WTC11 (cell line): Measurements from ENCODE around the gene KIAA0930.

Experiments used
- AFF4 ChIP-seq: sonication (generic); formaldehyde crosslinking; IDR thresholded peaks from 2 replicates; pipeline ENCODE4 v1.8.1; 2023; ENCODE audit warnings: mild to moderate bottlenecking, missing genetic modification reagents, borderline replicate concordance
- ATF6 ChIP-seq: sonication (generic); formaldehyde crosslinking; IDR thresholded peaks from 2 replicates; pipeline ENCODE4 v1.8.1; 2023; ENCODE audit warnings: mild to moderate bottlenecking, missing genetic modification reagents
- CTCF ChIP-seq: fragments of 200-600 bp; IDR thresholded peaks from 2 replicates; pipeline ENCODE4 v1.8.0; 2022; ENCODE audit warnings: antibody characterized with exemption
- NR2C2 ChIP-seq: sonication (generic); formaldehyde crosslinking; IDR thresholded peaks from 2 replicates; pipeline ENCODE4 v1.8.0; 2022; ENCODE audit warnings: mild to moderate bottlenecking, missing genetic modification reagents
- USF1 ChIP-seq: sonication (generic); formaldehyde crosslinking; IDR thresholded peaks from 2 replicates; pipeline ENCODE4 v1.8.0; 2022; ENCODE audit warnings: mild to moderate bottlenecking, missing genetic modification reagents
- ZNF512 ChIP-seq: sonication (generic); formaldehyde crosslinking; IDR thresholded peaks from 2 replicates; pipeline ENCODE4 v1.8.1; 2022; ENCODE audit warnings: missing genetic modification reagents, borderline replicate concordance

GRCh38 chr22:45172881-45173585 is 67.7 kb downstream of the KIAA0930 start:
- TF ChIP-seq USF1 (CRISPR knock-in tag) (no peak), ATF6 (no peak), CTCF (no peak), ZNF512 (no peak), NR2C2 (CRISPR knock-in tag) (no peak), AFF4 (CRISPR knock-in tag) (no peak)
